Measurements from ENCODE around the gene ZNF831. TPM values are rescaled to one million over a fixed set of nuclear protein-coding genes. Genes with fewer than 3 reads are reported as not detected.

The ZNF831 gene
- total RNA-seq, 3 donors from 2014 or later (not counting 1 experiment from before 2014, with no cell fraction given), result 24.8 to 42.0 (median 40.2) TPM

DNA sequence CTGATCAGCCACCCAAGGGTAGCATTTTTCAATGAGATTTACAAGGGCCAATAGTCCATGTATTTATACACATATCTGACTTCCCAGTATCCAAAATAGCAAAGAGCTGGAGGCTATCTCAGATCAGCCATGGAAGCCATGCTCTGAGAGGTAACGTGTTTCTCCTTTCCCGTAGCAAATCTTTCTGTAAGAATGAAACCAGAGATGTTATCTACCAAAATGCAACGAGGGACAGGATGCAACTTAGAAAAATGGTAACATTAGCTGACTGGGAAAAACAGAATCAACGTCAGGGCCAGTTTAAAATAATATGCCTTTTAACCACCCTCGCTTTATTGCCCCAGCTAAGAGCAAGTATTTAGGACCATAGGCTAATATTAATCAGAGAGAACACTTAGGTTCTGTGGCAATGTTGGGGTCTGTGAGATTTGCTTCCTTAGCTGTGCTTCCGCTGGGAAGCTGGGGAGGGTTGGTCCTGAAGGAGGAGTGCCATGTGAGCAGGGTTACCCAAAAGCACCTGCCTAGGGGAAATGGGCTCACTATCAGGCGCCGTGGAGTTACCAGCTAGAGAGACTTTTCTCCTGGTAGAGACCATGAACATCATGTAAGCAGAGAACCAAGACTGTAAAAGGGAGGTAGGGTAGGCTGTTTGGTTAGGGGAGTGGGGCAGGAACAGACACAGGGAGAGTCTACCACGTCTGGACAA, 1.2 kb downstream of the ZNF831 start:
- H3K4me3 ChIP-seq (ENCODE audit: low read length), result peak overlapping the region; percentile 62
- ATAC-seq, result peak in 1 of 3 donors; percentile 12
- H3K27me3 ChIP-seq (ENCODE audit: control insufficient read depth, insufficient read depth, low read length), result no peaks in the 10 kb centered on the region
- Mint-ChIP-seq H3K36me3 (no peaks in the 10 kb centered on the region), H3K9me3 (peaks cover 0 to under 1% of the 10 kb centered on the region in 2 donors), H3K27ac (peak overlapping the region; percentile 100), H3K4me1 (peaks cover 90 to 94% of the 10 kb centered on the region in 2 donors), H3K27me3 (ENCODE audit: low read depth in 2 of 2) (no peaks in the 10 kb centered on the region), H3K4me3 (peak overlapping the region; percentile 94)
- WGBS (ENCODE audit: insufficient coverage), result 44% methylated on average over 9 of the region's 9 CpGs
- peak in 1 of 2 donors; percentile 73 for DNase-seq
- H3K9me3 ChIP-seq (ENCODE audit: control insufficient read depth, insufficient read depth, low read length), result no peaks in the 10 kb centered on the region
- TF ChIP-seq, protein P1, sequence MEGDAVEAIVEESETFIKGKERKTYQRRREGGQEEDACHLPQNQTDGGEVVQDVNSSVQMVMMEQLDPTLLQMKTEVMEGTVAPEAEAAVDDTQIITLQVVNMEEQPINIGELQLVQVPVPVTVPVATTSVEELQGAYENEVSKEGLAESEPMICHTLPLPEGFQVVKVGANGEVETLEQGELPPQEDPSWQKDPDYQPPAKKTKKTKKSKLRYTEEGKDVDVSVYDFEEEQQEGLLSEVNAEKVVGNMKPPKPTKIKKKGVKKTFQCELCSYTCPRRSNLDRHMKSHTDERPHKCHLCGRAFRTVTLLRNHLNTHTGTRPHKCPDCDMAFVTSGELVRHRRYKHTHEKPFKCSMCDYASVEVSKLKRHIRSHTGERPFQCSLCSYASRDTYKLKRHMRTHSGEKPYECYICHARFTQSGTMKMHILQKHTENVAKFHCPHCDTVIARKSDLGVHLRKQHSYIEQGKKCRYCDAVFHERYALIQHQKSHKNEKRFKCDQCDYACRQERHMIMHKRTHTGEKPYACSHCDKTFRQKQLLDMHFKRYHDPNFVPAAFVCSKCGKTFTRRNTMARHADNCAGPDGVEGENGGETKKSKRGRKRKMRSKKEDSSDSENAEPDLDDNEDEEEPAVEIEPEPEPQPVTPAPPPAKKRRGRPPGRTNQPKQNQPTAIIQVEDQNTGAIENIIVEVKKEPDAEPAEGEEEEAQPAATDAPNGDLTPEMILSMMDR (IDR thresholded peaks at IDR 0.05), result no peak
- peak overlapping the region; percentile 100 for H3K27ac ChIP-seq (ENCODE audit: low read length)
- H3K4me1 ChIP-seq (ENCODE audit: control insufficient read depth, insufficient read depth, low read length), result peaks cover 38% of the 10 kb centered on the region
- no peaks in the 10 kb centered on the region for H3K36me3 ChIP-seq (ENCODE audit: control insufficient read depth, insufficient read depth, low read length)
- intact Hi-C loops (cut with micrococcal nuclease), result loop anchor here (1.0 to 10.0 kb wide), 4 partner anchors 13 to 270 kb away; no protein-coding TSS in a partner anchor

DNA sequence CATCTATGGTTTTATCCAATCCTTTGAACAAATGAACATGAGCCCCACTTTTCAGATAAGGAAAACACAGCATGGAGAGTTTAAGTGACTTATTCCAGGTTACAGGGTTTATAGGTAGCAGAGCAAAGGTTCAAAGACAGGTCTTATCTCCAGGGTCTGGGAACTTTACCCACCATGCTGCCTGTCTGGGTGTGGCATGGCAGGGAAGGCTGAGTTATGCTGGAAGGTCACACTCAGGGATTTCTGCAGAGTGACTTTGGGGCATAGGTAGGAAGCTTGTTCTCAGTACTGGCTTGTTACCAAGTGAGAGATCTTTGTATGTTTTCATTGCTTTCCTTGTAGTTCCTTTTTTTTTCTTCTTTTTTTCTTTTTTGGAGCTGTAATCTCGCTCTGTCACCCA, 1.8 kb downstream of the ZNF831 start:
- peaks cover 0 to 3% of the 10 kb centered on the region in 2 donors for H3K9me3 Mint-ChIP-seq
- 33% methylated on average over 1 of the region's 1 CpG for WGBS (ENCODE audit: insufficient coverage)

DNA sequence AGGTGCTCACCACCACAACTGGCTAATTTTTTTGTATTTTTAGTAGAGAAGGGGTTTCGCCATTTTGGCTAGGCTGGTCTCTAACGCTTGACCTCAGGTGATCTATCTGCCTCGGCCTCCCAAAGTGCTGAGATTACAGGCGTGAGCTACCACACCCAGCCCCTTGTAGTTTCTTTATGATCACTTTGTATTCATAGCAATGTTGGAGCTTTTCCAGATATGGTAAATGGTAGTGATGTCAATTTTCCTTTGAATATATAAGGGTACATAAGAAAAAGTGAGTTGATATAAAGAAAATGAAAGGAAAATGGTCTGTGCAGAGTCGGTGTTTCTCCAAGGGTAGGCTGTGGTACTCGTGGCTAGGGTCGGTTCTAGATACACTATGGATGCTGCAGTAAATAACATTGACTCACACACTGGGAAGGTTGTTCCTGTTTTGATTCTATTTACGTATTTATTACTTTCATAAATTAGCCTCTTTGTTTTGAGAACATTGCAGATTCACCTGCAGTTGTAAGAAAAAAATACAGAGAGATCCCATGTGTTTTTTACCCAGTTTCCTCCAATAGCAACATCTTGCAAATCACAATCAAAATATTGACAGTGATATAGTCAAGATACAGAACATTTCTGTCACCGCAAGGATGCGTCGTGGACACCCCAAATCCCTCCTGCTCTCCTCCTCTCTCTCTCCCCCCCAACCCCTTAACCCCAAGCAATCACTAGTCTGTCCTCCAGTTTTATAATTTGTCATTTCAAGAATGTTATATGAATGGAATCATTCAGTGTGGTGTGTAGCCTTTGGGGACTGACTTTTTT, 2.5 kb downstream of the ZNF831 start:
- peak; percentile 37 to 54 (median 52) for ATAC-seq
- intact Hi-C loops (cut with micrococcal nuclease), result loop anchor here (1.0 to 10.0 kb wide), 3 partner anchors 12 to 271 kb away; no protein-coding TSS in a partner anchor
- Histone ChIP-seq H3K4me3 (ENCODE audit: low read length) (peak overlapping the region; percentile 62), H3K27ac (ENCODE audit: low read length) (peak overlapping the region; percentile 100), H3K9me3 (ENCODE audit: control insufficient read depth, insufficient read depth, low read length) (no peaks in the 10 kb centered on the region), H3K27me3 (ENCODE audit: control insufficient read depth, insufficient read depth, low read length) (no peaks in the 10 kb centered on the region), H3K36me3 (ENCODE audit: control insufficient read depth, insufficient read depth, low read length) (no peaks in the 10 kb centered on the region), H3K4me1 (ENCODE audit: control insufficient read depth, insufficient read depth, low read length) (peaks cover 34% of the 10 kb centered on the region)
- peak in 1 of 2 donors; percentile 72 for DNase-seq
- Mint-ChIP-seq H3K36me3 (no peaks in the 10 kb centered on the region), H3K4me3 (peak overlapping the region; percentile 94), H3K27ac (peak overlapping the region; percentile 100), H3K9me3 (peaks cover 0 to 3% of the 10 kb centered on the region in 2 donors), H3K27me3 (ENCODE audit: low read depth in 2 of 2) (no peaks in the 10 kb centered on the region), H3K4me1 (peaks cover 90 to 93% of the 10 kb centered on the region in 2 donors)
- WGBS (ENCODE audit: insufficient coverage), result 40% methylated on average over 11 of the region's 11 CpGs
- TF ChIP-seq, protein P1 (IDR thresholded peaks at IDR 0.05), result no peak

More for the DNA sequence above, 1.8 kb downstream of the ZNF831 start:
- Mint-ChIP-seq H3K4me1 (peaks cover 90 to 94% of the 10 kb centered on the region in 2 donors), H3K36me3 (no peaks in the 10 kb centered on the region), H3K4me3 (peak overlapping the region; percentile 94), H3K27me3 (ENCODE audit: low read depth in 2 of 2) (no peaks in the 10 kb centered on the region), H3K27ac (peak overlapping the region; percentile 100)
- TF ChIP-seq, protein P1 (IDR thresholded peaks at IDR 0.05), result no peak
- H3K4me3 ChIP-seq (ENCODE audit: low read length), result peak overlapping the region; percentile 62
- H3K9me3 ChIP-seq (ENCODE audit: control insufficient read depth, insufficient read depth, low read length), result no peaks in the 10 kb centered on the region
- no peaks in the 10 kb centered on the region for H3K36me3 ChIP-seq (ENCODE audit: control insufficient read depth, insufficient read depth, low read length)
- H3K27ac ChIP-seq (ENCODE audit: low read length), result peak overlapping the region; percentile 100
- intact Hi-C loops (cut with micrococcal nuclease), result loop anchor here (1.0 to 10.0 kb wide), 3 partner anchors 13 to 271 kb away; no protein-coding TSS in a partner anchor
- ATAC-seq (peak in 1 of 3 donors; percentile 1), DNase-seq (peak in 1 of 2 donors; percentile 46)
- H3K4me1 ChIP-seq (ENCODE audit: control insufficient read depth, insufficient read depth, low read length), result peaks cover 32% of the 10 kb centered on the region
- H3K27me3 ChIP-seq (ENCODE audit: control insufficient read depth, insufficient read depth, low read length), result no peaks in the 10 kb centered on the region

Data from natural killer cell (primary cell).